ENCODE results near the gene GAL3ST3. TPM values are rescaled to one million over a fixed set of nuclear protein-coding genes. Genes with fewer than 3 reads are reported as not detected.

Gene GAL3ST3
- total and polyA plus RNA-seq, 10 of the 15 experiments (the other 5 are each of a cell fraction or from before 2014, with no cell fraction given), result 0.06 to 0.12 TPM; not detected in 8

GRCh38 chr11:66071381-66071801 is 22.4 kb upstream of the GAL3ST3 start:
- Histone ChIP-seq H3K27ac (ENCODE audit: control insufficient read depth, insufficient read depth) (peak overlapping the region; percentile 74), H3K9me3 (replicated peaks; ENCODE audit: control insufficient read depth, insufficient read depth, low read length) (no peaks in the 10 kb centered on the region), H4K20me1 (ENCODE audit: control insufficient read depth, insufficient read depth) (no peaks in the 10 kb centered on the region), H3K4me1 (ENCODE audit: control insufficient read depth, insufficient read depth, low read length) (peaks cover 26% of the 10 kb centered on the region), H3K79me2 (ENCODE audit: control insufficient read depth, insufficient read depth, low read length) (peaks cover 53% of the 10 kb centered on the region), H3K27me3 (replicated peaks in 1 of 2; ENCODE audit: control insufficient read depth in 2 of 2, insufficient read depth in 2 of 2, low read length in 1 of 2) (no peaks in the 10 kb centered on the region), H3K36me3 (ENCODE audit: control insufficient read depth in 2 of 2, insufficient read depth in 2 of 2, low read length in 1 of 2) (peaks cover 16 to 32% of the 10 kb centered on the region in 2 experiments), H2AFZ (ENCODE audit: control insufficient read depth, low read depth, low read length) (no peak overlapping the region), H3K9ac (ENCODE audit: control insufficient read depth, insufficient read depth, low read length) (peak overlapping the region; percentile 81), H3K4me3 (peak overlapping the region; percentile 94), H3K4me2 (ENCODE audit: control insufficient read depth, insufficient read depth) (peak overlapping the region; percentile 97)
- SMC1A ChIA-PET (ENCODE audit: uncharacterized antibody, unreplicated experiment), result interaction anchor here (0.7 to 17.7 kb wide), 17 partner anchors 9 to 405 kb away, joined by 3 to 265 read pairs (median 4); no protein-coding TSS in a partner anchor
- BruUV-seq (replicated peaks), result no TSS peak
- RAD21 ChIA-PET (ENCODE audit: unreplicated experiment), result interaction anchor here (0.6 to 7.3 kb wide), 13 partner anchors 10 to 151 kb away, joined by 3 to 81 read pairs (median 6); partner anchors contain the start of gene SF3B2
- POLR2A ChIA-PET, result interaction anchor here (0.6 to 6.3 kb wide), 14 partner anchors 9 to 200 kb away, joined by 3 to 56 read pairs (median 6); partner anchors contain the start of genes FIBP and SF3B2
- in situ Hi-C loops (cut with MboI) (no loop called here), intact Hi-C loops (cut with micrococcal nuclease; ENCODE audit: unreplicated experiment) (loop anchor here (5.0 kb wide), 1 partner anchor 151 kb away; no protein-coding TSS in a partner anchor)
- TF ChIP-seq BMI1 (IDR thresholded peaks at IDR 0.05; ENCODE audit: borderline replicate concordance) (no peak), ZNF384 (IDR thresholded peaks at IDR 0.05; ENCODE audit: borderline replicate concordance, low read depth, low read length) (no peak), NKRF (conservative IDR thresholded peaks at IDR 0.05) (no peak), BACH1 (IDR thresholded peaks at IDR 0.05; ENCODE audit: borderline replicate concordance) (no peak), RELA (IDR thresholded peaks at IDR 0.05; ENCODE audit: borderline replicate concordance, partially characterized antibody) (no peak)
- ATAC-seq (no peak), DNase-seq (ENCODE audit: low read depth, low spot score) (no peak), FAIRE-seq (no peak)
- CTCF ChIA-PET, result interaction anchor here (0.9 to 20.0 kb wide), 11 partner anchors 8 to 212 kb away, joined by 3 to 195 read pairs (median 6); partner anchors contain the start of genes CCDC85B and SF3B2
- 0% methylated on average over 2 of the region's 2 CpGs for WGBS (ENCODE audit: insufficient coverage, insufficient replicate concordance, low lambda C conversion rate, missing lambda C conversion rate)
